IMR-90 (cell line): ENCODE data around the gene C10orf71. TPM values are rescaled to one million over a fixed set of nuclear protein-coding genes. Genes with fewer than 3 reads are reported as not detected.
A peak's percentile ranks its signal among the peaks of the same experiment; 100 is the strongest.

Experiments
- ATAC-seq: fragments of 200-7000 bp; cut with Tn5 transposase; 2 replicates; pipeline ENCODE4 v1.9.1; 2020; ENCODE audit warnings: low read depth, mild to moderate bottlenecking, moderate library complexity
- BruUV-seq: library from RNA; stranded (reverse); fragments of 400-500 nt; replicated peaks from 2 replicates; lab custom pipeline; 2021; lab: Mats Ljungman, UMichigan
- CTCF ChIA-PET: fragments of 300-600 bp; formaldehyde crosslinking; extraction: SDS; loops from one replicate; lab custom pipeline; 2021; ENCODE audit warnings: antibody characterized with exemption; lab: Yijun Ruan, JAX
- POLR2A ChIA-PET: fragments of 300-600 bp; sonication (Branson Sonifier 250); formaldehyde crosslinking; loops from one replicate; lab custom pipeline; 2022; ENCODE audit warnings: antibody characterized with exemption; ENCODE audit not compliant: unreplicated experiment; lab: Charles Lee
- DNase-seq: peaks from one replicate; pipeline ENCODE4 v3.0.0; 2013
- H2AFZ ChIP-seq: replicated peaks from 2 replicates; pipeline ENCODE3; 2013; ENCODE audit warnings: low read length, mild to moderate bottlenecking; ENCODE audit not compliant: poor library complexity
- H2AK5ac ChIP-seq: 2 replicates; pipeline ENCODE4 v1.6.1; 2013; ENCODE audit warnings: low read depth, low read length, inconsistent platforms
- H2AK9ac ChIP-seq: replicated peaks from 2 replicates; pipeline ENCODE3; 2013; ENCODE audit warnings: mild to moderate bottlenecking, low read depth, low read length, moderate library complexity; ENCODE audit not compliant: poor library complexity
- H2BK120ac ChIP-seq: 2 replicates; pipeline ENCODE4 v1.6.1; 2013; ENCODE audit warnings: low read depth, low read length, inconsistent platforms
- H2BK15ac ChIP-seq: 3 replicates; pipeline ENCODE4 v1.6.1; 2013; ENCODE audit warnings: low read depth, low read length, inconsistent platforms
- H2BK20ac ChIP-seq: 2 replicates; pipeline ENCODE4 v1.6.1; 2013; ENCODE audit warnings: low read depth, mild to moderate bottlenecking, inconsistent platforms, low read length, moderate library complexity
- H2BK5ac ChIP-seq: 2 replicates; pipeline ENCODE4 v1.6.1; 2013; ENCODE audit warnings: mild to moderate bottlenecking, low read depth, low read length, inconsistent platforms; ENCODE audit not compliant: poor library complexity, severe bottlenecking
- H3K14ac ChIP-seq: replicated peaks from 2 replicates; pipeline ENCODE4 v1.6.1; 2013; ENCODE audit warnings: low read depth, low read length, inconsistent platforms
- H3K18ac ChIP-seq: 2 replicates; pipeline ENCODE4 v1.6.1; 2013; ENCODE audit warnings: low read depth, low read length, control low read depth
- H3K23ac ChIP-seq: 2 replicates; pipeline ENCODE4 v1.6.1; 2013; ENCODE audit warnings: low read depth, low read length, inconsistent platforms
- H3K27ac ChIP-seq: 2 replicates; pipeline ENCODE4 v1.5.1; 2013; ENCODE audit warnings: mild to moderate bottlenecking, control low read depth, low read length; ENCODE audit not compliant: insufficient read depth
- H3K27me3 ChIP-seq: 2 replicates; pipeline ENCODE4 v1.6.1; 2013; ENCODE audit warnings: low read length; ENCODE audit not compliant: control insufficient read depth, insufficient read depth
- H3K36me3 ChIP-seq: 2 replicates; pipeline ENCODE4 v1.6.1; 2013; ENCODE audit warnings: low read length, mixed read lengths; ENCODE audit not compliant: control insufficient read depth, insufficient read depth
- H3K4ac ChIP-seq: 2 replicates; pipeline ENCODE4 v1.6.1; 2013; ENCODE audit warnings: low read depth, low read length, inconsistent platforms
- H3K4me1 ChIP-seq: 2 replicates; pipeline ENCODE4 v1.6.1; 2013; ENCODE audit warnings: low read length, mixed read lengths; ENCODE audit not compliant: control insufficient read depth, insufficient read depth
- H3K4me2 ChIP-seq: 2 replicates; pipeline ENCODE4 v1.6.1; 2013; ENCODE audit warnings: low read depth, mild to moderate bottlenecking, control low read depth, low read length, moderate library complexity
- H3K4me3 ChIP-seq: 2 replicates; pipeline ENCODE4 v1.5.1; 2013; ENCODE audit warnings: low read depth, mild to moderate bottlenecking, control low read depth, low read length, moderate library complexity; ENCODE audit not compliant: insufficient read depth
- H3K56ac ChIP-seq: 2 replicates; pipeline ENCODE4 v1.6.1; 2013; ENCODE audit warnings: low read length, inconsistent platforms; ENCODE audit not compliant: insufficient read depth; ENCODE audit errors: extremely low read depth
- H3K79me1 ChIP-seq, 2 experiments: 2 replicates each; pipeline ENCODE4 v1.6.1; 2013; ENCODE audit warnings: low read length in 2 of 2, inconsistent platforms in 1 of 2, low read depth in 1 of 2
- H3K9ac ChIP-seq: 2 replicates; pipeline ENCODE4 v1.6.1; 2013; ENCODE audit warnings: low read depth, low read length, control low read depth
- H3K9me1 ChIP-seq: 2 replicates; pipeline ENCODE4 v1.6.1; 2013; ENCODE audit warnings: low read length, inconsistent platforms; ENCODE audit not compliant: insufficient read depth
- H3K9me3 ChIP-seq: 2 replicates; pipeline ENCODE4 v1.6.1; 2013; ENCODE audit warnings: low read length; ENCODE audit not compliant: control insufficient read depth, insufficient read depth
- H4K20me1 ChIP-seq: 2 replicates; pipeline ENCODE4 v1.6.1; 2013; ENCODE audit warnings: low read length, inconsistent platforms; ENCODE audit not compliant: insufficient read depth
- H4K5ac ChIP-seq: 2 replicates; pipeline ENCODE4 v1.6.1; 2013; ENCODE audit warnings: mild to moderate bottlenecking, low read depth, low read length, control low read depth
- H4K8ac ChIP-seq, 2 experiments: 2 replicates each; pipeline ENCODE4 v1.6.1; 2013; ENCODE audit warnings: low read depth in 2 of 2, low read length in 2 of 2, control low read depth in 1 of 2, inconsistent platforms in 1 of 2
- H4K91ac ChIP-seq: 2 replicates; pipeline ENCODE4 v1.6.1; 2013; ENCODE audit warnings: low read depth, low read length, inconsistent platforms; ENCODE audit not compliant: insufficient read depth
- BHLHE40 ChIP-seq: fragments of 150-350 bp; IDR thresholded peaks from 2 replicates; pipeline ENCODE4 v1.6.1; 2016; ENCODE audit warnings: mild to moderate bottlenecking, low read depth, low read length
- CEBPB ChIP-seq: IDR thresholded peaks from 2 replicates; pipeline ENCODE4 v1.6.1; 2012; ENCODE audit warnings: low read depth, low read length, improper control_type of control experiment
- CTCF ChIP-seq: conservative IDR thresholded peaks from 2 replicates; pipeline ENCODE4 v1.5.1; 2012; ENCODE audit warnings: mild to moderate bottlenecking, low read depth, low read length, improper control_type of control experiment
- FOS ChIP-seq: fragments of 150-350 bp; IDR thresholded peaks from 2 replicates; pipeline ENCODE4 v1.6.1; 2016; ENCODE audit warnings: low read depth, low read length
- MAZ ChIP-seq: IDR thresholded peaks from 2 replicates; pipeline ENCODE4 v1.6.1; 2012; ENCODE audit warnings: low read depth, mild to moderate bottlenecking, low read length, improper control_type of control experiment, moderate library complexity, borderline replicate concordance
- MXI1 ChIP-seq: IDR thresholded peaks from 2 replicates; pipeline ENCODE4 v1.6.1; 2012; ENCODE audit warnings: low read depth, mild to moderate bottlenecking, low read length, moderate library complexity, borderline replicate concordance
- NFE2L2 ChIP-seq: fragments of 150-350 bp; IDR thresholded peaks from 2 replicates; pipeline ENCODE4 v1.6.1; 2016; ENCODE audit warnings: low read depth, mild to moderate bottlenecking, low read length
- RAD21 ChIP-seq: IDR thresholded peaks from 2 replicates; pipeline ENCODE4 v1.6.1; 2012; ENCODE audit warnings: low read length, improper control_type of control experiment
- RCOR1 ChIP-seq: IDR thresholded peaks from 2 replicates; pipeline ENCODE4 v1.6.1; 2012; ENCODE audit warnings: mild to moderate bottlenecking, low read length, improper control_type of control experiment; ENCODE audit not compliant: insufficient replicate concordance
- RFX5 ChIP-seq: IDR thresholded peaks from 2 replicates; pipeline ENCODE4 v1.8.0; 2012; ENCODE audit warnings: low read depth, mild to moderate bottlenecking, low read length, moderate library complexity
- SMC3 ChIP-seq: fragments of 150-350 bp; IDR thresholded peaks from 2 replicates; pipeline ENCODE4 v1.6.1; 2016; ENCODE audit warnings: low read depth, mild to moderate bottlenecking, antibody characterized with exemption, low read length, moderate library complexity
- USF2 ChIP-seq: fragments of 150-350 bp; IDR thresholded peaks from 2 replicates; pipeline ENCODE4 v1.6.1; 2017; ENCODE audit warnings: mild to moderate bottlenecking, antibody characterized with exemption, low read length, low read depth
- WGBS, 2 experiments: methylation state at CpG; one replicate each; pipeline versions ENCODE4 v1.1.5 to v1.1.7; 2013; ENCODE audit warnings: missing lambda C conversion rate in 2 of 2; ENCODE audit not compliant: insufficient read length in 1 of 2; ENCODE audit errors: extremely low coverage in 2 of 2; 5-methylcytosine and 5-hydroxymethylcytosine counted together
- dilution Hi-C: fragments of 300-500 bp; cut with HindIII; formaldehyde crosslinking; loops from one replicate; pipeline ENCODE4 v1.14.3; 2018; ENCODE audit warnings: low sequenced_read_pairs; ENCODE audit not compliant: unreplicated experiment
- in situ Hi-C: fragments of 300-500 bp; cut with MboI; formaldehyde crosslinking; loops from 3 replicates; pipeline ENCODE4 v1.14.3; 2019; ENCODE audit warnings: low sequenced_read_pairs, inconsistent platforms, mixed read lengths
- intact Hi-C: fragments of 100-400 bp; cut with micrococcal nuclease; formaldehyde crosslinking; loops from 2 replicates; pipeline ENCODE4 v1.10.0; 2022
- polyA plus RNA-seq, 3 experiments: library from polyadenylated mRNA; depleted of rRNA; stranded (reverse); fragments of >200 nt; gene quantifications; 2 replicates each; pipeline ENCODE4 v1.2.3, GENCODE V29; 2012; ENCODE audit warnings: low replicate concordance in 1 of 3
- total RNA-seq: library from RNA; depleted of rRNA; stranded (reverse); fragments of >200 nt; gene quantifications from 2 replicates; pipeline ENCODE4 v1.2.3, GENCODE V29; 2012
- TF ChIP-seq, protein P1 (sequence below): fragments of 150-350 bp; IDR thresholded peaks from 2 replicates; pipeline ENCODE4 v1.6.1; 2016; ENCODE audit warnings: low read depth, mild to moderate bottlenecking, low read length, moderate library complexity, borderline replicate concordance

The C10orf71 gene
- total and polyA plus RNA-seq, 2 of the 4 experiments (the other 2 are of a cell fraction), result not detected

DNA sequence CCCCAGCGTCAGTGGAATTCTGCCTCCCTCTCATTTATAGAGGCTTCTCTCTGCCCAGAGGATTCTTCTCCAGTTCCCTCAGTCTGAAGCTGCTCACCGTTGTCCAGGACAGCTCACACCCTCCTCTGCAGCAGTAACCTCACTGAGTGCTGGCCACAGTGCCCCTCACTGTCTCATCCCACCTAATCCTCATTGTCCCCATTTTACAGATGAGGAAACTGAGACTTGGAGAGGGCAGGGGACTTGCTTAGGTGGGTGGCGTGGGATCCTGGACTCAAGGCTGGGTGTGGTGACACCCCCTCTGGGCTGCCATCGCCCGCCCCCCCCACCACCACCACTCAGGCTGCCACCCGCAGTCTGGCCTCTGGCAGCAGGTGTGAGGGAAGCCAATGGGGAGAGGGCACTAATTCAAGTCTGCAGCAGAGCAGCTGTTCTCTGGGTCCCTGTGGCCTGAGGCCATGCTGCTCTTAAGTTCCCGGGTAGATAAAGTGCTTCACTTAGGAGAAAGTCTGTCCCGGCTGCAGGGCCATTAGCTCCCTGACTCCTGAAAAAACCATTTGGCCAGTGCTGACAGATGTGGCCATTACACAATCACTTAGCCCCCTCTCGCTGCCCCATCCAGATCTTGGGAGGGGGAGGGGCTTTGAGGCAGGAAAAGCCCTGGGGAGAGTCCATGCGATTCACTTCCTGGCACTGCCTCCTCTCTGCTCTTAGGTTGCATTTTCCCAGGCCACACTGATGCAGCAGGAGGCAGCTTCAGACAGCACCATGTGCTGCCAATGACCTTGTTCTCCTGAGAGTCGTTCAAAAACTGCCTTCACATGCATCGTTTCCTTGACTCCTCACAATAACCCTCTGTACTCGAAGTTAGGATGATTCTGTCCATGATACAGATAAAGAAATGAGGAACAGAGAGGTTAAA lies 60.6 kb downstream of the C10orf71 start:
- in situ Hi-C loops, result no loop called here
- no peaks in the 10 kb centered on the region for H3K4me1 ChIP-seq
- ChIA-PET POLR2A (no interaction called here), CTCF (no interaction called here)
- no peak overlapping the region for H2BK20ac ChIP-seq
- no peak overlapping the region for H2BK120ac ChIP-seq
- no peak overlapping the region for H3K27ac ChIP-seq
- H3K23ac ChIP-seq, result no peak overlapping the region
- no peak overlapping the region for H3K4ac ChIP-seq
- H4K8ac ChIP-seq, result no peak overlapping the region
- H4K5ac ChIP-seq, result no peak overlapping the region
- BruUV-seq, result no TSS peak
- DNase-seq (peak; percentile 12), ATAC-seq (no peak)
- no peak overlapping the region for H2BK15ac ChIP-seq
- no peaks in the 10 kb centered on the region for H4K20me1 ChIP-seq
- H4K91ac ChIP-seq, result no peak overlapping the region
- H3K27me3 ChIP-seq, result peaks cover 1% of the 10 kb centered on the region; the same call in 1 of the 2 replicates
- no peak overlapping the region for H2AK9ac ChIP-seq
- dilution Hi-C loops, result no loop called here
- WGBS, 2 experiments, result 67% methylated on average over 1 of the region's 13 CpGs; no CpG with 5 or more reads in 1 of the 2 experiments
- intact Hi-C loops, result no loop called here
- H2AK5ac ChIP-seq, result no peak overlapping the region
- peaks cover 2% of the 10 kb centered on the region; the same call in 1 of the 2 replicates for H3K9me3 ChIP-seq
- no peak overlapping the region for H2AFZ ChIP-seq
- H3K4me2 ChIP-seq, result no peak overlapping the region
- no peak overlapping the region for H3K9ac ChIP-seq
- no peak overlapping the region for H3K18ac ChIP-seq
- H3K14ac ChIP-seq, result no peak overlapping the region
- TF ChIP-seq MAZ (no peak), SMC3 (no peak), CEBPB (no peak), USF2 (no peak), MXI1 (no peak), RCOR1 (no peak), FOS (no peak), RFX5 (no peak), RAD21 (no peak), BHLHE40 (no peak), NFE2L2 (no peak), CTCF (no peak)
- TF ChIP-seq, protein P1, sequence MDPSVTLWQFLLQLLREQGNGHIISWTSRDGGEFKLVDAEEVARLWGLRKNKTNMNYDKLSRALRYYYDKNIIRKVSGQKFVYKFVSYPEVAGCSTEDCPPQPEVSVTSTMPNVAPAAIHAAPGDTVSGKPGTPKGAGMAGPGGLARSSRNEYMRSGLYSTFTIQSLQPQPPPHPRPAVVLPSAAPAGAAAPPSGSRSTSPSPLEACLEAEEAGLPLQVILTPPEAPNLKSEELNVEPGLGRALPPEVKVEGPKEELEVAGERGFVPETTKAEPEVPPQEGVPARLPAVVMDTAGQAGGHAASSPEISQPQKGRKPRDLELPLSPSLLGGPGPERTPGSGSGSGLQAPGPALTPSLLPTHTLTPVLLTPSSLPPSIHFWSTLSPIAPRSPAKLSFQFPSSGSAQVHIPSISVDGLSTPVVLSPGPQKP, result no peak
- no peaks in the 10 kb centered on the region for H3K36me3 ChIP-seq
- no peaks in the 10 kb centered on the region for H3K79me1 ChIP-seq
- H3K56ac ChIP-seq, result no peak overlapping the region
- no peaks in the 10 kb centered on the region for H3K9me1 ChIP-seq
- H3K4me3 ChIP-seq, result no peak overlapping the region
- no peak overlapping the region for H2BK5ac ChIP-seq
